ENCODE measurements around the gene DPP6.

DPP6 gene

DNA sequence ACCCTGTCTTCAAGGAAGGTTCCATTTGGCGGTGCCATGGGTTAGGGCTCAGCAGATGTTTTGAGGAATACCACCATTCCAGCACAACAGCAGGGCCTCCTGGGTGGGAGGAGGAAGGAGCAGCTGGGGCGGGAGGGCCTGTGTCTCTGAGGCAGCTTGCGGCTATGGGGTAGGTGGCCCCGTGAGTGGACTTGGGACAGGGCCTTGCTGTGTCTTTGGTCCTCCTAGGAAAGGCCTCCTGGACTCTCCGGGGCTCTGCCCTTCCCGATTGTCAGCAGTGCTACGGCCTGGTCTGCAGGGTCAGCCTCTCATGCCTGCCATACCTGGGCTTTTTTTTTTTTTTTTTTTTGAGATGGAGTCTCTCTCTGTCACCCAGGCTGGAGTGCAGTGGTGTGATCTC is 854.0 kb downstream of the DPP6 start:
- Histone ChIP-seq H3K27ac (no peak overlapping the region), H3K4me3 (no peak overlapping the region)
- no peak for DNase-seq (ENCODE audit: low spot score)
- TF ChIP-seq, protein P1, sequence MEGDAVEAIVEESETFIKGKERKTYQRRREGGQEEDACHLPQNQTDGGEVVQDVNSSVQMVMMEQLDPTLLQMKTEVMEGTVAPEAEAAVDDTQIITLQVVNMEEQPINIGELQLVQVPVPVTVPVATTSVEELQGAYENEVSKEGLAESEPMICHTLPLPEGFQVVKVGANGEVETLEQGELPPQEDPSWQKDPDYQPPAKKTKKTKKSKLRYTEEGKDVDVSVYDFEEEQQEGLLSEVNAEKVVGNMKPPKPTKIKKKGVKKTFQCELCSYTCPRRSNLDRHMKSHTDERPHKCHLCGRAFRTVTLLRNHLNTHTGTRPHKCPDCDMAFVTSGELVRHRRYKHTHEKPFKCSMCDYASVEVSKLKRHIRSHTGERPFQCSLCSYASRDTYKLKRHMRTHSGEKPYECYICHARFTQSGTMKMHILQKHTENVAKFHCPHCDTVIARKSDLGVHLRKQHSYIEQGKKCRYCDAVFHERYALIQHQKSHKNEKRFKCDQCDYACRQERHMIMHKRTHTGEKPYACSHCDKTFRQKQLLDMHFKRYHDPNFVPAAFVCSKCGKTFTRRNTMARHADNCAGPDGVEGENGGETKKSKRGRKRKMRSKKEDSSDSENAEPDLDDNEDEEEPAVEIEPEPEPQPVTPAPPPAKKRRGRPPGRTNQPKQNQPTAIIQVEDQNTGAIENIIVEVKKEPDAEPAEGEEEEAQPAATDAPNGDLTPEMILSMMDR (IDR thresholded peaks at IDR 0.05) = no peak

DNA sequence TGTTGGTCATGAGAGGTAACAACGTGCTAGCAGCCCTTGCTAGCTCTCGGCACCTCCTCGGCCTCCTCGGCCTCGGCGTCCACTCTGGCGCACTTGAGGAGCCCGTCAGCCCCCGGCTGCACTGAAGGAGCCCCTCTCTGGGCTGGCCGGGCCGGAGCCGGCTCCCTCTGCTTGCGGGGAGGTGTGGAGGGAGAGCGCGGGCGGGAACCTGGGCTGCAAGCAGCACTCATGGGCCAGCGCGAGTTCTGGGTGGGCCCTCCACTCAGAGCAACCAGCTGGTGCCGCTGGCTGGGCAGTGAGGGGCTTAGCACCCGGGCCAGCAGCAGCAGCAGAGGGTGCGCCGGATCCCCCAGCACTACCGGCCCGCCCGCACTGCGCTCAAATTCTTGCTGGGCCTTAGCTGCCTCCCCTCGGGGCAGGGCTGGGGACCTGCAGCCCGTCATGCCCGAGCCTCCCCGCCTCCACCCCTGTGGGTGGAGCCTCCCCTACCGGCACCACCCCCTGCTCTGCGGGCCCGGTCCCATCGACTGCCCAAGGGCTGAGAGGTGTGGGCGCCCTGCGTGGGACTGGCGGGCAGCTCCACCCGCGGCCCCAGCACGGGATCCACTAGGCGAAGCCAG is 854.6 kb downstream of the DPP6 start:
- no peak overlapping the region for H3K27ac ChIP-seq
- H3K4me3 ChIP-seq = no peak overlapping the region
- TF ChIP-seq, protein P1 (IDR thresholded peaks at IDR 0.05) = no peak
- no peak for DNase-seq (ENCODE audit: low spot score)

GRCh38 chr7:154907651-154908620 is 855.7 kb downstream of the DPP6 start:
- TF ChIP-seq, protein P1 (IDR thresholded peaks at IDR 0.05) = no peak
- H3K27ac ChIP-seq = no peak overlapping the region
- H3K4me3 ChIP-seq = no peak overlapping the region
- no peak for DNase-seq (ENCODE audit: low spot score)

- DNase-seq (ENCODE audit: low spot score) = no peak
- TF ChIP-seq, protein P1 (IDR thresholded peaks at IDR 0.05) = no peak
- Histone ChIP-seq H3K27ac (no peak overlapping the region), H3K4me3 (no peak overlapping the region)
Observed at GRCh38 chr7:154909241-154910105, 857.3 kb downstream of the DPP6 start.

DNA sequence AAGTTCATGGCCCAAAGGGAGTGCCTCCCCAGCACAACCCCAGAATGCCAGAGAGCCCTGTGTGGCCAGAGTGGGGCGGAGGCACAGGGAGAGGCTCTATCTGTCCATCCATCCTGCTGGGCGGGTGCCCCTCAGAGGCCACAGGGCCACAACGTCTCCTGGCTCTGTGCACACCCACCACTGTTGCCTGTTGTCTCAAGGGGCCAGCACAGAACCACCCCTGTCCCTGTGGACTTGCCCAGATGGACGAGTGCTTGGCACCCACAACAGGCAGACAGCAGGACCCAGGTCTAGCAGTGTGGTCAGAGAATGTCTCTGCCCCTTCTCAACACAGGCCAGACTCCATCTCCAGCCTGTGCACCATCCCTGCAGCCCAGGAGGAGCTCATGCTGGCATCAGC is 857.9 kb downstream of the DPP6 start:
- TF ChIP-seq, protein P1 (IDR thresholded peaks at IDR 0.05) = no peak
- no peak overlapping the region for H3K4me3 ChIP-seq
- DNase-seq (ENCODE audit: low spot score) = no peak
- no peak overlapping the region for H3K27ac ChIP-seq

DNA sequence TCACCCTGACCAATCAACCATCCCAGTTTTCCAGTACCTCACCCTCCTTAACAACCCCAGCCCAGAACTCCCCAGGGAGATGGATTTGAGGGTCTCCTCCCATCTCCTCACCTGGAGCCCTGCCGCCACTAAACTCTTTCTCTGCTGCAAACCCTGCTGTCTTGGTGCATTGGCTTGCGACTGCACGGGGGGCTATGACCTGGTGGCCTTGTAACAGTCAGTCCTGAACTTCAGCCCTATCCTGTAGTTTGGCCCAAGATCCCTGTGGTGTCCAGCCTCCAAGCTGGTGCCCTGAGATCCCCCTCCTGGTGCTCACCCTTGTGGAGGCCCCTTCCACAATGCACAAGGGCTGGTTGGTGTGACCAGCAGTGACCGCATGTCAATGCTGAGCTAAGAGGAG is 858.8 kb downstream of the DPP6 start:
- Histone ChIP-seq H3K4me3 (no peak overlapping the region), H3K27ac (no peak overlapping the region)
- TF ChIP-seq, protein P1 (IDR thresholded peaks at IDR 0.05) = no peak
- DNase-seq (ENCODE audit: low spot score) = no peak

Data from coronary artery (tissue), 2 donors.